Measurements from ENCODE around the gene SLC41A3. TPM values are rescaled to one million over a fixed set of nuclear protein-coding genes. Genes with fewer than 3 reads are reported as not detected.

Gene SLC41A3
- total RNA-seq, 1 experiment from 2014 or later: 35.5 TPM

DNA sequence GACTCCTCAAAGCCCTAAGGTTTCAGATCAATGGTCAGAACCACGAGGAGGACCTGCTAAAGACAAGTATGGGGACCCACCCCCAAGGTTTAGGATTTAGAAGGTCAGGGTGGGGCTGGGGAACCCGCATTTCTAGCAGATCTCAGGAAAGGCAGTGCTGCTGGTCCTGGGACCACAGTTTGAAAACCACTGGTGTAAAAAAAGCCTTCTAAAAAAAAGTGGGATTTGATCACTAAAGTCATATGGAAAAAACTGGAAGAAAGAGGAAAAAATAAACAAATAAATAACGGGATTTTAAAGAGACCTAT lies 832 bp downstream of the SLC41A3 start:
- Histone ChIP-seq H3K23ac (ENCODE audit: insufficient read length, low read depth, low read length) (no peak overlapping the region), H4K20me1 (ENCODE audit: control insufficient read depth, insufficient read depth, insufficient read length) (no peaks in the 10 kb centered on the region), H2AFZ (ENCODE audit: low read length) (no peak overlapping the region), H3K9me3 (ENCODE audit: control insufficient read depth, low read depth, low read length) (no peaks in the 10 kb centered on the region), H3K79me2 (ENCODE audit: insufficient read depth, low read length) (no peaks in the 10 kb centered on the region), H4K5ac (ENCODE audit: insufficient read length, low read depth, low read length) (no peak overlapping the region), H3T11ph (ENCODE audit: low read length) (no peak overlapping the region), H3K4me1 (ENCODE audit: insufficient read depth, low read length) (no peaks in the 10 kb centered on the region), H3K27ac (ENCODE audit: insufficient read length, low read depth, low read length) (no peak overlapping the region), H2BK120ac (ENCODE audit: low read depth, low read length, poor library complexity, severe bottlenecking) (no peak overlapping the region), H3K18ac (ENCODE audit: insufficient read length, low read depth, low read length) (no peak overlapping the region), H2AK5ac (ENCODE audit: insufficient read length, low read length) (no peak overlapping the region), H4K8ac (replicated peaks; ENCODE audit: insufficient read length, low read depth, low read length) (no peak overlapping the region), H3K9ac (ENCODE audit: extremely low read depth, insufficient read length, low read length) (no peak overlapping the region), H3K56ac (ENCODE audit: insufficient read length, low read depth, low read length) (no peak overlapping the region), H2BK12ac (ENCODE audit: insufficient read length, low read depth, low read length) (no peak overlapping the region), H2BK20ac (ENCODE audit: low read depth, low read length, poor library complexity, severe bottlenecking) (no peak overlapping the region), H4K91ac (ENCODE audit: insufficient read length, low read depth, low read length) (no peak overlapping the region), H2BK15ac (ENCODE audit: low read depth, low read length) (no peak overlapping the region), H3K14ac (ENCODE audit: insufficient read depth, low read length) (no peak overlapping the region), H3K4me2 (ENCODE audit: insufficient read depth, insufficient read length, low read length) (peak overlapping the region; percentile 81), H2BK5ac (ENCODE audit: insufficient read length, low read length) (no peak overlapping the region), H3K79me1 (ENCODE audit: insufficient read depth, low read depth, low read length, poor library complexity, severe bottlenecking) (no peaks in the 10 kb centered on the region), H3K23me2 (ENCODE audit: insufficient read length, low read depth, low read length, poor library complexity, severe bottlenecking) (peaks cover 3% of the 10 kb centered on the region), H3K27me3 (ENCODE audit: insufficient read depth, low read length) (no peaks in the 10 kb centered on the region), H3K4ac (ENCODE audit: low read depth, low read length) (no peak overlapping the region)
- Mint-ChIP-seq H3K36me3 (ENCODE audit: insufficient read depth in 1 of 3, low read depth in 3 of 3) (peaks cover 3 to 39% (median 16%) of the 10 kb centered on the region in 3 experiments; a peak in 6 of 7 replicates), H3K27me3 (ENCODE audit: low read depth) (no peaks in the 10 kb centered on the region), H3K4me3 (peak overlapping the region; percentile 71 to 89), H3K27ac (peak overlapping the region in 1 of 3 experiments; percentile 89; a peak in 1 of 7 replicates), H3K9me3 (peaks cover 29 to 30% of the 10 kb centered on the region in 2 experiments), H3K4me1 (peaks cover 9 to 21% of the 10 kb centered on the region in 2 experiments)
- DNase-seq: no peak
- WGBS (ENCODE audit: extremely low coverage, insufficient read length, low lambda C conversion rate): no CpG with 5 or more reads among the region's 3 CpGs
- TF ChIP-seq, protein P1, sequence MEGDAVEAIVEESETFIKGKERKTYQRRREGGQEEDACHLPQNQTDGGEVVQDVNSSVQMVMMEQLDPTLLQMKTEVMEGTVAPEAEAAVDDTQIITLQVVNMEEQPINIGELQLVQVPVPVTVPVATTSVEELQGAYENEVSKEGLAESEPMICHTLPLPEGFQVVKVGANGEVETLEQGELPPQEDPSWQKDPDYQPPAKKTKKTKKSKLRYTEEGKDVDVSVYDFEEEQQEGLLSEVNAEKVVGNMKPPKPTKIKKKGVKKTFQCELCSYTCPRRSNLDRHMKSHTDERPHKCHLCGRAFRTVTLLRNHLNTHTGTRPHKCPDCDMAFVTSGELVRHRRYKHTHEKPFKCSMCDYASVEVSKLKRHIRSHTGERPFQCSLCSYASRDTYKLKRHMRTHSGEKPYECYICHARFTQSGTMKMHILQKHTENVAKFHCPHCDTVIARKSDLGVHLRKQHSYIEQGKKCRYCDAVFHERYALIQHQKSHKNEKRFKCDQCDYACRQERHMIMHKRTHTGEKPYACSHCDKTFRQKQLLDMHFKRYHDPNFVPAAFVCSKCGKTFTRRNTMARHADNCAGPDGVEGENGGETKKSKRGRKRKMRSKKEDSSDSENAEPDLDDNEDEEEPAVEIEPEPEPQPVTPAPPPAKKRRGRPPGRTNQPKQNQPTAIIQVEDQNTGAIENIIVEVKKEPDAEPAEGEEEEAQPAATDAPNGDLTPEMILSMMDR (conservative IDR thresholded peaks at IDR 0.05): no peak
